RWPE2 (cell line): ENCODE results near the gene WNT3A.

ENCODE experiments used
- ATAC-seq: fragments of 200-7000 bp; cut with Tn5 transposase; 3 replicates; pipeline ENCODE4 v1.9.1; 2021; ENCODE audit warnings: low read depth
- DNase-seq: peaks from one replicate; pipeline ENCODE4 v3.0.0-alpha.2; 2020; ENCODE audit warnings: low spot score
- H3K27ac ChIP-seq: fragments of 450-650 bp; 2 replicates; pipeline ENCODE4 v1.5.1; 2017; ENCODE audit warnings: mild to moderate bottlenecking; ENCODE audit not compliant: poor library complexity, severe bottlenecking
- H3K27me3 ChIP-seq: fragments of 250-450 bp; sonication (Bioruptor Pico); 2 replicates; pipeline ENCODE4 v1.5.1; 2021; ENCODE audit warnings: mild to moderate bottlenecking, moderate library complexity; ENCODE audit not compliant: insufficient read depth, poor library complexity, severe bottlenecking
- H3K36me3 ChIP-seq: fragments of 250-450 bp; sonication (Bioruptor Pico); 2 replicates; pipeline ENCODE4 v1.5.1; 2020; ENCODE audit warnings: low read depth, mild to moderate bottlenecking, moderate library complexity
- H3K4me1 ChIP-seq: fragments of 250-450 bp; sonication (Bioruptor Pico); 2 replicates; pipeline ENCODE4 v1.5.1; 2021; ENCODE audit warnings: mild to moderate bottlenecking, moderate library complexity; ENCODE audit not compliant: insufficient read depth, poor library complexity, severe bottlenecking
- H3K4me3 ChIP-seq: fragments of 250-450 bp; sonication (Bioruptor Pico); 2 replicates; pipeline ENCODE4 v1.5.1; 2021; ENCODE audit warnings: mild to moderate bottlenecking, moderate library complexity; ENCODE audit not compliant: severe bottlenecking
- H3K9me3 ChIP-seq: fragments of 250-450 bp; sonication (Bioruptor Pico); 2 replicates; pipeline ENCODE4 v1.5.1; 2021; ENCODE audit warnings: mild to moderate bottlenecking, moderate library complexity; ENCODE audit not compliant: severe bottlenecking
- TF ChIP-seq, protein P1 (sequence below): fragments of 450-650 bp; IDR thresholded peaks from one replicate; pipeline ENCODE4 v1.5.1; 2017; ENCODE audit warnings: mild to moderate bottlenecking, moderate library complexity; ENCODE audit not compliant: poor library complexity, severe bottlenecking

WNT3A gene

GRCh38 chr1:228094432-228095016 lies 87.7 kb downstream of the WNT3A start:
- Histone ChIP-seq H3K4me3 (no peak overlapping the region), H3K27ac (no peak overlapping the region), H3K27me3 (no peaks in the 10 kb centered on the region), H3K4me1 (no peaks in the 10 kb centered on the region), H3K36me3 (peaks cover 19% of the 10 kb centered on the region), H3K9me3 (no peaks in the 10 kb centered on the region)
- TF ChIP-seq, protein P1, sequence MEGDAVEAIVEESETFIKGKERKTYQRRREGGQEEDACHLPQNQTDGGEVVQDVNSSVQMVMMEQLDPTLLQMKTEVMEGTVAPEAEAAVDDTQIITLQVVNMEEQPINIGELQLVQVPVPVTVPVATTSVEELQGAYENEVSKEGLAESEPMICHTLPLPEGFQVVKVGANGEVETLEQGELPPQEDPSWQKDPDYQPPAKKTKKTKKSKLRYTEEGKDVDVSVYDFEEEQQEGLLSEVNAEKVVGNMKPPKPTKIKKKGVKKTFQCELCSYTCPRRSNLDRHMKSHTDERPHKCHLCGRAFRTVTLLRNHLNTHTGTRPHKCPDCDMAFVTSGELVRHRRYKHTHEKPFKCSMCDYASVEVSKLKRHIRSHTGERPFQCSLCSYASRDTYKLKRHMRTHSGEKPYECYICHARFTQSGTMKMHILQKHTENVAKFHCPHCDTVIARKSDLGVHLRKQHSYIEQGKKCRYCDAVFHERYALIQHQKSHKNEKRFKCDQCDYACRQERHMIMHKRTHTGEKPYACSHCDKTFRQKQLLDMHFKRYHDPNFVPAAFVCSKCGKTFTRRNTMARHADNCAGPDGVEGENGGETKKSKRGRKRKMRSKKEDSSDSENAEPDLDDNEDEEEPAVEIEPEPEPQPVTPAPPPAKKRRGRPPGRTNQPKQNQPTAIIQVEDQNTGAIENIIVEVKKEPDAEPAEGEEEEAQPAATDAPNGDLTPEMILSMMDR = no peak
- ATAC-seq = no peak
- DNase-seq = no peak

DNA sequence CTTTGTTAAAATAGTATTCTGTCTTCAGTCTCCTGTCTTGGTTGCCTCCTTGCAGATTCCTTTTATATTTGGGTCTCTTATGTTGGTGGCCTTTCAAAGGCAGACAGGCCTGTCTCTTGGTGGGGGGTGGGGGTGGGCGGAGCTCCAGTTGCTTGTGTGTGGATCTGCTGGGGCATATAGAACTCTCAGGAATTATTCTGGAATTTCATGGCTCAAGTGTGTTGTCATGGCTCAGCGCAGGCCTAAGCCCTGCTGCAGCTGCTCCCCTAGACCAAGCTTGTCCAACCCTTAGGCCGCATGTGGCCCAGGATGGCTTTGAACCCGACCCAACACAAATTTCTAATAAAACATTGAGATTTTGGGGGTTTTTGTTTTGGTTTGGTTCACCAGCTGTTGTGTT lies 88.4 kb downstream of the WNT3A start:
- ATAC-seq (no peak), DNase-seq (no peak)
- Histone ChIP-seq H3K9me3 (no peaks in the 10 kb centered on the region), H3K36me3 (peaks cover 19% of the 10 kb centered on the region), H3K27ac (no peak overlapping the region), H3K4me3 (no peak overlapping the region), H3K4me1 (no peaks in the 10 kb centered on the region), H3K27me3 (no peaks in the 10 kb centered on the region)
- TF ChIP-seq, protein P1 = no peak

GRCh38 chr1:228095938-228096337 lies 89.1 kb downstream of the WNT3A start:
- TF ChIP-seq, protein P1 = no peak
- ATAC-seq (no peak), DNase-seq (no peak)
- Histone ChIP-seq H3K36me3 (peaks cover 19% of the 10 kb centered on the region), H3K4me1 (no peaks in the 10 kb centered on the region), H3K9me3 (no peaks in the 10 kb centered on the region), H3K27me3 (no peaks in the 10 kb centered on the region), H3K27ac (no peak overlapping the region), H3K4me3 (no peak overlapping the region)

GRCh38 chr1:228096416-228097332 lies 89.9 kb downstream of the WNT3A start:
- Histone ChIP-seq H3K27me3 (no peaks in the 10 kb centered on the region), H3K4me1 (no peaks in the 10 kb centered on the region), H3K4me3 (no peak overlapping the region), H3K27ac (no peak overlapping the region), H3K36me3 (peaks cover 17% of the 10 kb centered on the region), H3K9me3 (no peaks in the 10 kb centered on the region)
- DNase-seq (no peak), ATAC-seq (no peak)
- TF ChIP-seq, protein P1 = no peak
